Esophagus muscularis mucosa (tissue), 2 donors: ENCODE results near the gene SLC6A2.

ENCODE experiments used
- EP300 ChIP-seq: sonication (generic); formaldehyde crosslinking; IDR thresholded peaks from one replicate; pipeline ENCODE4 v1.6.1; 2017; ENCODE audit warnings: antibody characterized with exemption
- POLR2A ChIP-seq: fragments of 450-650 bp; IDR thresholded peaks from one replicate; pipeline ENCODE4 v1.6.1; 2017; ENCODE audit warnings: antibody characterized with exemption, moderate library complexity, mild to moderate bottlenecking, low read depth

GRCh38 chr16:55717326-55717725, 61.5 kb downstream of the SLC6A2 start:
- TF ChIP-seq POLR2A = no peak
- no peak for TF ChIP-seq EP300
